Ammon's horn (tissue), 1 donor: ENCODE measurements around the gene OLIG2.

Source experiments
- DNase-seq: peaks from one replicate; pipeline ENCODE4 v3.0.0-alpha.2; 2016; ENCODE audit warnings: low spot score

OLIG2 gene

GRCh38 chr21:33025489-33026442 is at the start of gene OLIG2:
TSS of gene OLIG2 (plus strand) at chr21:33025935. CDS start at chr21:33026863, 928 bp downstream.
- peak; percentile 96 for DNase-seq

GRCh38 chr21:32976791-32977190 is 48.9 kb upstream of the OLIG2 start:
- DNase-seq = no peak

GRCh38 chr21:32977216-32977615 is 48.5 kb upstream of the OLIG2 start:
- peak; percentile 77 for DNase-seq

GRCh38 chr21:32978331-32979270 is 47.1 kb upstream of the OLIG2 start:
- DNase-seq = peak; percentile 88

GRCh38 chr21:32979598-32980268 is 46.0 kb upstream of the OLIG2 start:
- DNase-seq = no peak

GRCh38 chr21:32981096-32981495 is 44.6 kb upstream of the OLIG2 start:
- no peak for DNase-seq

- DNase-seq = no peak
These were observed 35.1 kb upstream of the OLIG2 start for GRCh38 chr21:32990666-32991065.

- DNase-seq = no peak
These were observed 34.4 kb upstream of the OLIG2 start for GRCh38 chr21:32991361-32991760.

GRCh38 chr21:32993894-32994293 is 31.8 kb upstream of the OLIG2 start:
- no peak for DNase-seq

- no peak for DNase-seq
These were observed 31.4 kb upstream of the OLIG2 start for GRCh38 chr21:32994305-32994704.

- no peak for DNase-seq
These were observed 18.0 kb upstream of the OLIG2 start for GRCh38 chr21:33007747-33008146.

GRCh38 chr21:33008333-33009051 is 17.2 kb upstream of the OLIG2 start:
- DNase-seq = no peak

GRCh38 chr21:33010931-33011330 is 14.8 kb upstream of the OLIG2 start:
- DNase-seq = no peak

- no peak for DNase-seq
These were observed 14.3 kb upstream of the OLIG2 start for GRCh38 chr21:33011462-33011861.

- DNase-seq = no peak
These were observed 12.1 kb upstream of the OLIG2 start for GRCh38 chr21:33013626-33014025.

- no peak for DNase-seq
These were observed 11.4 kb upstream of the OLIG2 start for GRCh38 chr21:33014331-33014730.

- no peak for DNase-seq
These were observed 10.6 kb upstream of the OLIG2 start for GRCh38 chr21:33015096-33015495.

GRCh38 chr21:33015756-33016155 is 10.0 kb upstream of the OLIG2 start:
- DNase-seq = no peak

GRCh38 chr21:33018707-33019465 is 6.8 kb upstream of the OLIG2 start:
- no peak for DNase-seq

- no peak for DNase-seq
These were observed 6.2 kb upstream of the OLIG2 start for GRCh38 chr21:33019516-33019884.
